Cardiac fibroblast (primary cell): ENCODE data around the gene RNF5.
"Not testable (repeated sequence)": the region's sequence is repeated elsewhere in the genome, so short reads cannot be mapped to it uniquely, and the experiment has no call there.

ENCODE experiments used
- DNase-seq, 2 donors: peaks; one replicate each; pipeline versions ENCODE4 v3.0.0 to v3.0.0-alpha.2; 2010; ENCODE audit warnings: low read depth in 2 of 2
- H3K4me3 ChIP-seq, 2 donors: replicated peaks in 1 of 2; 1 replicate in 1 of 2; 2 replicates in 1 of 2; pipeline ENCODE4 v1.5.1; 2011; ENCODE audit warnings: low read depth in 2 of 2, low read length in 2 of 2, mild to moderate bottlenecking in 2 of 2, moderate library complexity in 1 of 2
- TF ChIP-seq, protein P1 (sequence below): IDR thresholded peaks from one replicate; pipeline ENCODE4 v1.5.1; 2011; ENCODE audit warnings: low read depth, mild to moderate bottlenecking, low read length, inconsistent platforms

The RNF5 gene

DNA sequence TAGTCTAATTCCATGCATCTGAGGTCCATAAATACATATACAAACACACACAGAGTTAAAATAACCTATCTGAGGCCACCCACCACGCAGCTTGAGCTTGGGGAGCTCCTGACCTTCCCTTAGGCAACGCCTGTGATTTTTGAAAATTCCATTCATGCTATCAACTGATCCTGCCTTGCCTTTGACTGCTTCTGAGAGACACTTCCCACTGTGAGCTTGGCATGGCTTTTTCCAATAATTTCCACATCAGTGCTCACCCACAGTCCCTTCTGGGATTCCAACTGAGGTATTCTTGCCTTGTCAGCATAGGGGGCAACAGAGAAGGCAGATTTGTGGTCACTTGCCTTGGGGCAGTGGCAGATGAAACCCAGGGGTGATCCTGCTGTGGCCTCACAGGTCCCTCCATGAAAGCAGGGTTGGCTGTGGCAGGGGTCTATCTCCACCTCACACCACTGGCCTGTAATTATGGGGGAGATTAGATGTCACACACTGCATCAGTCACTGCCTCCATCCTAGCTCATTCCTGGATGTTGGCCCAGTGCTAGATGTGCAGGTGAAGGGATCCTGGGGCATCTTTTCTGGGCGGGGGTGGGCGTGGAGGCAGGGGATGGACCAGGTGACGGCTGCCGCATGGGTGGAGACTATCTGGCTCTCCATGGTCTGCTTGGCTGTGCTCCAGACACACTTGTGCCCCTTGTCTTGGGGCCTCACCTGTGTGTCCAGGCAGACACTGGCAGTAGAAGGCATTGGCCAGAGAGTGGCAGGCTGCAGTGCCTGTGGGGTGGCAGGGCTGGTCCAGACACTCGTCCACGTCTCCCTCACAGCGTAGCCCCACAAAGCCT is 25.4 kb downstream of the RNF5 start:
- DNase-seq, result no peak
- no peak overlapping the region for H3K4me3 ChIP-seq
- TF ChIP-seq, protein P1, sequence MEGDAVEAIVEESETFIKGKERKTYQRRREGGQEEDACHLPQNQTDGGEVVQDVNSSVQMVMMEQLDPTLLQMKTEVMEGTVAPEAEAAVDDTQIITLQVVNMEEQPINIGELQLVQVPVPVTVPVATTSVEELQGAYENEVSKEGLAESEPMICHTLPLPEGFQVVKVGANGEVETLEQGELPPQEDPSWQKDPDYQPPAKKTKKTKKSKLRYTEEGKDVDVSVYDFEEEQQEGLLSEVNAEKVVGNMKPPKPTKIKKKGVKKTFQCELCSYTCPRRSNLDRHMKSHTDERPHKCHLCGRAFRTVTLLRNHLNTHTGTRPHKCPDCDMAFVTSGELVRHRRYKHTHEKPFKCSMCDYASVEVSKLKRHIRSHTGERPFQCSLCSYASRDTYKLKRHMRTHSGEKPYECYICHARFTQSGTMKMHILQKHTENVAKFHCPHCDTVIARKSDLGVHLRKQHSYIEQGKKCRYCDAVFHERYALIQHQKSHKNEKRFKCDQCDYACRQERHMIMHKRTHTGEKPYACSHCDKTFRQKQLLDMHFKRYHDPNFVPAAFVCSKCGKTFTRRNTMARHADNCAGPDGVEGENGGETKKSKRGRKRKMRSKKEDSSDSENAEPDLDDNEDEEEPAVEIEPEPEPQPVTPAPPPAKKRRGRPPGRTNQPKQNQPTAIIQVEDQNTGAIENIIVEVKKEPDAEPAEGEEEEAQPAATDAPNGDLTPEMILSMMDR, result no peak

DNA sequence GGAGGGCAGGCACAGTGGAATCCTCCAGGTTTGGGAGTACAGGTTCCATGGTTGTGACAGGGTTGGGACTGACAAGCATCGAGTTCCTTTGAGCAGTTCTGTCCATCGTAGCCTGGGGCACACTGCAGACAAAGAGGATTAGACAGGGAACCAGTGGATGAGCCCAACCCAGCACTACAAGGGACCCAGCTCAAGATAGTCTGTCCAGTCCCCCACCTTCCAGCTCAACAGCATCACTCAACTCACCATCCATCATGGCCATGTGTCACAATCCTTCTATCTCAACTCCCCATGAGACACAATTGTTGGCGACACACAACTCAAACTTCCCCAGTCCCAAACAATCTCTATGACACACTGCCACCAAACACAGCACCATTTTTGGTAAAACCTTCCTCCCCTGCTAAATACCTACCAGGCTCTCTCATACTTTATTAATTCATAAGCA is 26.1 kb downstream of the RNF5 start:
- H3K4me3 ChIP-seq, result no peak overlapping the region
- TF ChIP-seq, protein P1, result no peak
- DNase-seq, result no peak

DNA sequence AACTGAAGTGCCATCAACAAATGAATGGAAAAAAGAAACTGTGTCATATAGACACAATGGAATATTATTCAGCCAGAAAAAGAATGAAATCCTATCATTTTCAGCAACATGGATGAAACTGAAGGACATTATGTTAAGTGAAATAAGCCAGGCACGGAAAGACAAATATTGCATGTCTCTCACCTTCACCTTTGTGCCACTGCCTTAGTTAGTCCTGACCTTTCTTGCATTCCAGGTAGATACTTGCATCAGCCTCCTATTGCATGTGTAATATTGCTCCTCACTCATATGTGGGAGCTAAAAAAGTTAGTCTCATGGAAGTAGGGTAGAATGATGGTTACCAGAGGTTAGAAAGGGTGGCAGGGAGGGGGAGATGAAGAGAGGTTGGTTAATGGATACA is 30.8 kb downstream of the RNF5 start:
- TF ChIP-seq, protein P1, result no peak
- no peak overlapping the region for H3K4me3 ChIP-seq
- DNase-seq, result no peak

DNA sequence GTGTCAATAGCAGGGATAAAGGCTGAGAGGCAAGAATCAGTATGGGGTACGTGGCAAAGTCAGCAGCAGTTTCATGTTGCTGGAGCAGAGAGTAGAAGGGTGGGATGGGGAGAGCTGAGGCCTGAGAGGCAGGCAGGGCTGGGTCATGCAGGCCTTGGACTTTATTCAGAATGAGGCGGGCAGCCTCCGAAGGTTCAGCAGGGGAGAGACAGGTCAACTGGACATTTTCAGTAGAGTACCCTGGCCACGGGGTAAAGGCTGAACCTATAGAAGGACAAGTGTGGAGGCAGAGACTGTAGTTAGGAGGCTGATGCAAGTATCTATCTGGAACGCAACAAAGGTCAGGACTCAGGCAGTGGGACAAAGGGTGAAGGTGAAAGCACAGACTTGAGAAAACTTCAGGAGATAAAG is 32.0 kb downstream of the RNF5 start:
- no peak overlapping the region for H3K4me3 ChIP-seq
- TF ChIP-seq, protein P1, result no peak
- DNase-seq, result no peak

DNA sequence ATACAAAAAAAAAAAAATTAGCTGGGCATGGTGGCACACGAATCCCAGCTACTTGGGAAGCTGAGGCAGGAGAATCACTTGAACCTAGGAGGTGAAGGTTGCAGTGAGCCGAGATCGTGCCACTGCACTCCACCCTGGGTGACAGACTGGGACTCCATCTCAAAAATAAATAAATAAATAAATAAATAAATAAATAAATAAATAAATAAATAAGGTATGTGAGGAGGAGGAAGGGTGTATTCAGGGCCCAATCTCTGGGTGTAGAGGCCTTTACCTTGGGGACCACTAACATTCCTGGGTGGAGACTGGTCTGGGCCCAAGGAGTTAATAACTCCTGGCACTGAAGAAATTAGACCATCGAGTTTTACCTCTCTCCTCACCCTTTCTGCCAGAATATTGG is 33.2 kb downstream of the RNF5 start:
- DNase-seq, H3K4me3 ChIP-seq: not testable (repeated sequence)

DNA sequence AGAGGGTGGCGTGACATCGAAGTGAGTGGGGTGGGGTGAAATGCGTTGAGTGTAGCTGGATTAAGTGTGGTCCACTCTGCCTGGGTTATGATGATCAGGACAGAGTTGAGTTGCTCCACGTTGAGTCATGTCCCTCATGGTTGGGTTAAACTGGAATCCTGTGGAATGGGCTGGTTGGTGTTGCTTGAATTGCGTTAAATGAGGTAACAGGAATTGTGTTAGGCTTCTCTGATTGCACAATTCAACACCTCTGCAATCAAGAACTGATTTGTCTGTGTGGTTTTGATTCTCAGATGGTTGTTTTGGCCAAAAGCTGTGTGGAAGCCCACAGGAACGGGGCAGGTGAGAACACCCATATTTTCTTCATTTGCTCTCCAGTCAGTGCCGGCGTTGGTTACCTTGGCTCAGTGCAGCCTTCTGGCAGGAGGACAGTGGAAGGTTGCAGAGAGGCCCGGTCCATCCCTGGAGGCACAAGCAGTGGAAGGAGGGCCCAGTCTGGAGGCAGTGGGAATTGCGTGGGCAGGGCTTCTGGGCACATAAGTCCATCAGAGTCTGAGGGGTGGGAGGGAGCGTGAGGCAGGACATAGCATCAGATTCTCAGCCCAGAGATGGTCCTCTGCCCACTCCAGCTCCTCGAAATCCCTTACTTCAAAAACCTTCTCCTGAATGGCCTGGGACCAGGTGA is 34.0 kb downstream of the RNF5 start:
- H3K4me3 ChIP-seq, result no peak overlapping the region
- no peak for DNase-seq
- TF ChIP-seq, protein P1, result no peak

DNA sequence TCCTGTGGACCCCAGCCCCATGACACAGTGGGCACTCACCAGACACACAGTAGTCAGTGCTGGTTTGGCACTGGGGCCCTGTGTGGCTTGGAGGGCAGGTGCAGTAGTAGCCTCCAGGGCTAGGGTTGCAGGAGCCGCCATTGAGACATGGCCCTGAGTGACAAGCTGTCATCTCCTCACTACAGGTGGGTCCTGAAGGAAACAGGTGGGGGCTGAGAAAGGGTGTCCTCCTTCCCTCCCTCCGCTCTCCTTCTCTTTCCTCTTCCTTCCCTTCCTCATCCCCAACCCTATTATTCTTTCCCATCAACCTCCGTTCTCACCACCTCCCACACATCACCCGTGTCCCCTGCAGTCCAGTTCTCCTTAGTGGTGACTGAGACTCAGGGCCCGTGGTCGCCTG is 35.4 kb downstream of the RNF5 start:
- no peak for DNase-seq
- no peak overlapping the region for H3K4me3 ChIP-seq
- TF ChIP-seq, protein P1, result no peak
